Measurements from ENCODE around the gene ADAM12.

DNA sequence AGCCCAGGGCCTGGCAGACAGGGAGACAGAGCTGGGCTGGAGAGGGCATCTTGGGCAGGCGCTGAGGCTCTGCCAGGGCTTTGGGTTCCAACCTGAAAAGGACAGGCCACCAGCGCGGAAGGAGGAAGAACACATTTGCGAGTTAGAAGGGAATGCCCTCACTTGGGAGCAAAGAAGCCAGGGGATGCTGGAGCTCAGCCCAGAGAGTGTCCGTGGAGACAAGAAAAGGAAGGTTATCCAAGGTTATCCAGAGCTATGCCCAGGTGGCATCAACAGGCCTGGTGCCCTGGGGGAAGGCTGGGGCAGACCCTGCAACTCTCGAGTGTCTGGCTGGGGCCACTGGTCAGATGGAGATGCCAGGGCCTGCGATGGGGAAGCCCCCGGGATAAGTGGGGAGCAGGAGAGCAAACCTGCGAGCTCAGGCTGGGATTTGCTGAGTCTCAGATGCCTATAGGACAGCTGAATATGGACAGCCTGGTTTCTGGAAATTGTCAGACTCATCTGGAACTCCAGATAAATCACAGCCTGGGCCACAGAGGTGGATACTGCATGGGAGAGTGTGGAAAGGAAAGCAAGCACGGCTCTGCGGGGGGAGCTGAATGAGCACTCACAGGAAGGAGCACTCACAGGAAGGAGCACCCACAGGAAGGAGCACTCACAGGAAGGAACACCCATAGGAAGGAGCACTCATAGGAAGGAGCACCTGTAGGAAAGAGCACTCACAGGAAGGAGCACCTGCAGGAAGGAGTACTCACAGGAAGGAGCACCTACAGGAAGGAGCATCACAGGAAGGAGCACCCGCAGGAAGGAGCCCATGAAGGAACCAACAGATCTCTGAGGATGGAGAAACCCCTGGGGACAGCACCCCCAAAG is 152.1 kb downstream of the ADAM12 start:
- TF ChIP-seq, protein P1, sequence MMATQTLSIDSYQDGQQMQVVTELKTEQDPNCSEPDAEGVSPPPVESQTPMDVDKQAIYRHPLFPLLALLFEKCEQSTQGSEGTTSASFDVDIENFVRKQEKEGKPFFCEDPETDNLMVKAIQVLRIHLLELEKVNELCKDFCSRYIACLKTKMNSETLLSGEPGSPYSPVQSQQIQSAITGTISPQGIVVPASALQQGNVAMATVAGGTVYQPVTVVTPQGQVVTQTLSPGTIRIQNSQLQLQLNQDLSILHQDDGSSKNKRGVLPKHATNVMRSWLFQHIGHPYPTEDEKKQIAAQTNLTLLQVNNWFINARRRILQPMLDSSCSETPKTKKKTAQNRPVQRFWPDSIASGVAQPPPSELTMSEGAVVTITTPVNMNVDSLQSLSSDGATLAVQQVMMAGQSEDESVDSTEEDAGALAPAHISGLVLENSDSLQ (IDR thresholded peaks at IDR 0.05), result peak; percentile 20; the same call in 1 of the 2 replicates
- TF ChIP-seq NFRKB (IDR thresholded peaks at IDR 0.05) (no peak), FOXM1 (IDR thresholded peaks at IDR 0.05; ENCODE audit: borderline replicate concordance) (no peak), ELF4 (IDR thresholded peaks at IDR 0.05) (no peak)
